K562 (cell line): ENCODE measurements around the gene ZNF335. TPM values are rescaled to one million over a fixed set of nuclear protein-coding genes. Genes with fewer than 3 reads are reported as not detected.

Source experiments
- CREB3L1 ChIP-seq: fragments of 450-650 bp; IDR thresholded peaks from 2 replicates; pipeline ENCODE4 v1.6.1; 2014; ENCODE audit warnings: low read depth, mild to moderate bottlenecking, moderate library complexity, borderline replicate concordance
- CTCF ChIP-seq, 3 experiments: IDR thresholded peaks in 2 of 3; conservative IDR thresholded peaks in 1 of 3; 2 replicates each; pipeline ENCODE4 v1.5.1; 2011 to 2012; ENCODE audit warnings: low read length in 3 of 3, mild to moderate bottlenecking in 3 of 3, control low read depth in 2 of 3, improper control_type of control experiment in 1 of 3, inconsistent platforms in 1 of 3, low read depth in 1 of 3, mixed read lengths in 1 of 3, moderate library complexity in 1 of 3; ENCODE audit not compliant: insufficient read depth in 2 of 3
- DDX20 ChIP-seq: fragments of 450-650 bp; IDR thresholded peaks from 2 replicates; pipeline ENCODE4 v1.6.1; 2016; ENCODE audit warnings: missing genetic modification characterization, low read depth, mild to moderate bottlenecking, missing compliant biosample characterization, moderate library complexity
- DIDO1 ChIP-seq: fragments of 450-650 bp; IDR thresholded peaks from 2 replicates; pipeline ENCODE4 v1.6.1; 2016; ENCODE audit warnings: low read depth, missing biosample characterization, missing genetic modification characterization
- E2F6 ChIP-seq, 2 experiments: IDR thresholded peaks; 2 replicates each; pipeline ENCODE4 v1.6.1; 2011; ENCODE audit warnings: borderline replicate concordance in 1 of 2, control low read depth in 1 of 2, low read depth in 1 of 2, low read length in 1 of 2, mild to moderate bottlenecking in 1 of 2, mixed read lengths in 1 of 2, moderate library complexity in 1 of 2; ENCODE audit not compliant: insufficient read depth in 1 of 2, insufficient read length in 1 of 2, poor library complexity in 1 of 2, severe bottlenecking in 1 of 2; ENCODE audit errors: extremely low read depth in 1 of 2
- HMGXB4 ChIP-seq: sonication (generic); formaldehyde crosslinking; IDR thresholded peaks from 2 replicates; pipeline ENCODE4 v1.8.1; 2023; ENCODE audit warnings: mild to moderate bottlenecking, missing genetic modification reagents
- HNRNPH1 ChIP-seq: fragments of 200-400 bp; formaldehyde crosslinking; optimal IDR thresholded peaks from 2 replicates; pipeline ENCODE3; 2017; ENCODE audit warnings: low read depth, mild to moderate bottlenecking, low read length, moderate library complexity
- JUNB ChIP-seq: fragments of 450-650 bp; formaldehyde crosslinking; conservative IDR thresholded peaks from 2 replicates; pipeline ENCODE4 v1.4.0; 2020; ENCODE audit warnings: mild to moderate bottlenecking
- KLF13 ChIP-seq: fragments of 450-650 bp; IDR thresholded peaks from 2 replicates; pipeline ENCODE4 v1.6.1; 2016; ENCODE audit warnings: missing genetic modification characterization, low read depth, mild to moderate bottlenecking, missing compliant biosample characterization, moderate library complexity, borderline replicate concordance
- MAZ ChIP-seq, 2 experiments: fragments of 450-650 bp in 1 of 2; sonication (generic) in 1 of 2; formaldehyde crosslinking; IDR thresholded peaks in 1 of 2; conservative IDR thresholded peaks in 1 of 2; 2 replicates each; pipeline versions ENCODE4 v1.4.0 to v1.5.0; 2020; ENCODE audit warnings: mild to moderate bottlenecking in 1 of 2, missing genetic modification reagents in 1 of 2
- NCOA2 ChIP-seq, 2 experiments: fragments of 450-650 bp; IDR thresholded peaks; 2 replicates each; pipeline ENCODE4 v1.6.1; 2018; ENCODE audit warnings: mild to moderate bottlenecking in 2 of 2, moderate library complexity in 1 of 2; ENCODE audit not compliant: partially characterized antibody in 2 of 2
- PHTF2 ChIP-seq: fragments of 250-450 bp; sonication (Bioruptor Pico); IDR thresholded peaks from 2 replicates; pipeline ENCODE4 v1.5.0; 2021; ENCODE audit warnings: mild to moderate bottlenecking
- SRSF1 ChIP-seq: fragments of 200-400 bp; formaldehyde crosslinking; IDR thresholded peaks from 2 replicates; pipeline ENCODE4 v1.6.1; 2017; ENCODE audit warnings: mild to moderate bottlenecking, low read depth, low read length, moderate library complexity
- TCF7 ChIP-seq: sonication (generic); IDR thresholded peaks from 2 replicates; pipeline ENCODE4 v1.6.1; 2016; ENCODE audit warnings: antibody characterized with exemption, borderline replicate concordance
- polyA plus RNA-seq, 8 experiments: library from polyadenylated mRNA; depleted of rRNA in 4 of 8; stranded (reverse) in 5 of 8; unstranded in 3 of 8; fragments of >200 nt; fragmentation: Nextera tagmentation in 2 of 8; fragmentation: Illumina TruSeq in 1 of 8; extraction: Ambion mirVana in 2 of 8; extraction: Trizol in 1 of 8; gene quantifications; 2 replicates each; pipeline versions ENCODE4 v1.2.1 to v1.2.3, GENCODE V29; 2011 to 2014; ENCODE audit warnings: inconsistent platforms in 1 of 8, missing spikeins in 1 of 8
- total RNA-seq, 7 experiments: library from RNA; depleted of rRNA in 6 of 7; stranded (reverse); fragments of >200 nt in 6 of 7; fragmentation: Illumina TruSeq in 2 of 7; extraction: Trizol in 2 of 7; gene quantifications; 2 replicates each; pipeline versions ENCODE4 v1.2.1 to v1.2.3, GENCODE V29; 2011 to 2021; ENCODE audit warnings: low replicate concordance in 1 of 7

ZNF335 gene
- total and polyA plus RNA-seq, 9 of the 15 experiments (the other 6 are each of a cell fraction or from before 2014, with no cell fraction given) = 0.39 to 16.0 (median 7.6) TPM

GRCh38 chr20:45910670-45911485, 61.1 kb downstream of the ZNF335 start (continued):
- TF ChIP-seq MAZ (CRISPR knock-in tag; conservative IDR thresholded peaks at IDR 0.05 in 1 of 2, IDR thresholded peaks at IDR 0.05 in 1 of 2) (peak in 1 of 2 experiments; percentile 42; a peak in 1 of 4 replicates), HMGXB4 (CRISPR knock-in tag) (no peak), CREB3L1 (no peak; the same call in 1 of the 2 replicates), NCOA2 (IDR thresholded peaks at IDR 0.05; ENCODE audit: partially characterized antibody in 2 of 2) (no peak), DDX20 (no peak), TCF7 (no peak), CTCF (IDR thresholded peaks at IDR 0.05 in 2 of 3, conservative IDR thresholded peaks at IDR 0.05 in 1 of 3; ENCODE audit: insufficient read depth in 2 of 3, low read depth in 1 of 3, low read length in 3 of 3) (no peak), KLF13 (tag) (no peak), SRSF1 (no peak), E2F6 (IDR thresholded peaks at IDR 0.05; ENCODE audit: borderline replicate concordance in 1 of 2, extremely low read depth in 1 of 2, insufficient read depth in 1 of 2, insufficient read length in 1 of 2, low read depth in 1 of 2, low read length in 1 of 2, poor library complexity in 1 of 2, severe bottlenecking in 1 of 2) (peak in 1 of 2 experiments; percentile 28), JUNB (CRISPR knock-in tag) (no peak), PHTF2 (no peak), HNRNPH1 (no peak), DIDO1 (no peak)
